Central memory CD8-positive, alpha-beta T cell (primary cell): ENCODE data around the gene SF3B3.

ENCODE experiments used
- ATAC-seq: fragments of 150-1000 bp; cut with Tn5 transposase; replicated peaks from 2 replicates; pipeline ENCODE4 v1.10.0; 2022; ENCODE audit warnings: mild to moderate bottlenecking, moderate FRiP score, moderate number of reproducible peaks; ENCODE audit not compliant: poor library complexity, severe bottlenecking; ENCODE audit errors: extremely low read depth
- DNase-seq, 2 donors: peaks; one replicate each; pipeline ENCODE4 v3.0.0; 2021; ENCODE audit warnings: low spot score in 2 of 2
- H3K27ac Mint-ChIP-seq: one replicate; pipeline ENCODE4 v1.8.0; 2022; ENCODE audit warnings: low read depth, mild to moderate bottlenecking, moderate library complexity, mixed read lengths
- H3K27me3 Mint-ChIP-seq: one replicate; pipeline ENCODE4 v1.8.0; 2022; ENCODE audit warnings: mixed read lengths
- H3K36me3 Mint-ChIP-seq: one replicate; pipeline ENCODE4 v1.8.0; 2022; ENCODE audit warnings: mild to moderate bottlenecking, moderate library complexity, mixed read lengths; ENCODE audit not compliant: insufficient read depth
- H3K4me1 Mint-ChIP-seq: one replicate; pipeline ENCODE4 v1.8.0; 2022; ENCODE audit warnings: mixed read lengths
- H3K4me3 Mint-ChIP-seq: one replicate; pipeline ENCODE4 v1.8.0; 2022; ENCODE audit warnings: mild to moderate bottlenecking, moderate library complexity, mixed read lengths
- H3K9me3 Mint-ChIP-seq: one replicate; pipeline ENCODE4 v1.8.0; 2022; ENCODE audit warnings: mixed read lengths

The SF3B3 gene

GRCh38 chr16:70553645-70554044 is 30.0 kb downstream of the SF3B3 start:
- H3K36me3 Mint-ChIP-seq: peaks cover 88% of the 10 kb centered on the region
- ATAC-seq (no peak), DNase-seq (no peak)
- no peak overlapping the region for H3K4me3 Mint-ChIP-seq
- H3K27me3 Mint-ChIP-seq: no peaks in the 10 kb centered on the region
- H3K27ac Mint-ChIP-seq: no peak overlapping the region
- peaks cover 11% of the 10 kb centered on the region for H3K4me1 Mint-ChIP-seq
- H3K9me3 Mint-ChIP-seq: no peaks in the 10 kb centered on the region

GRCh38 chr16:70556063-70556462 is 32.4 kb downstream of the SF3B3 start:
- no peak overlapping the region for H3K4me3 Mint-ChIP-seq
- H3K27me3 Mint-ChIP-seq: no peaks in the 10 kb centered on the region
- no peak overlapping the region for H3K27ac Mint-ChIP-seq
- no peaks in the 10 kb centered on the region for H3K9me3 Mint-ChIP-seq
- DNase-seq (no peak), ATAC-seq (no peak)
- no peaks in the 10 kb centered on the region for H3K4me1 Mint-ChIP-seq
- peaks cover 89% of the 10 kb centered on the region for H3K36me3 Mint-ChIP-seq

GRCh38 chr16:70561623-70562022 is 38.0 kb downstream of the SF3B3 start:
- ATAC-seq (no peak), DNase-seq (no peak)
- Mint-ChIP-seq H3K27ac (no peak overlapping the region), H3K36me3 (peaks cover 90% of the 10 kb centered on the region), H3K4me1 (no peaks in the 10 kb centered on the region), H3K27me3 (no peaks in the 10 kb centered on the region), H3K4me3 (no peak overlapping the region), H3K9me3 (no peaks in the 10 kb centered on the region)

- ATAC-seq (no peak), DNase-seq (no peak)
- Mint-ChIP-seq H3K9me3 (no peaks in the 10 kb centered on the region), H3K4me3 (no peak overlapping the region), H3K4me1 (no peaks in the 10 kb centered on the region), H3K36me3 (peaks cover 92% of the 10 kb centered on the region), H3K27ac (no peak overlapping the region), H3K27me3 (no peaks in the 10 kb centered on the region)
Observed at GRCh38 chr16:70563636-70564035, 40.0 kb downstream of the SF3B3 start.

- DNase-seq (no peak), ATAC-seq (no peak)
- Mint-ChIP-seq H3K27me3 (no peaks in the 10 kb centered on the region), H3K4me1 (no peaks in the 10 kb centered on the region), H3K9me3 (no peaks in the 10 kb centered on the region), H3K36me3 (peaks cover 93% of the 10 kb centered on the region), H3K27ac (no peak overlapping the region), H3K4me3 (no peak overlapping the region)
Observed at GRCh38 chr16:70565053-70565452, 41.4 kb downstream of the SF3B3 start.

- no peaks in the 10 kb centered on the region for H3K27me3 Mint-ChIP-seq
- H3K4me3 Mint-ChIP-seq: no peak overlapping the region
- H3K9me3 Mint-ChIP-seq: no peaks in the 10 kb centered on the region
- DNase-seq: no peak
- peaks cover 97% of the 10 kb centered on the region for H3K36me3 Mint-ChIP-seq
- peaks cover 5% of the 10 kb centered on the region for H3K4me1 Mint-ChIP-seq
- H3K27ac Mint-ChIP-seq: no peak overlapping the region
- ATAC-seq: no peak
Observed at GRCh38 chr16:70568601-70569237, 45.1 kb downstream of the SF3B3 start.

GRCh38 chr16:70569752-70570151 is 46.1 kb downstream of the SF3B3 start:
- H3K4me3 Mint-ChIP-seq: no peak overlapping the region
- H3K27me3 Mint-ChIP-seq: no peaks in the 10 kb centered on the region
- H3K4me1 Mint-ChIP-seq: peaks cover 5% of the 10 kb centered on the region
- H3K36me3 Mint-ChIP-seq: peaks cover 91% of the 10 kb centered on the region
- no peak overlapping the region for H3K27ac Mint-ChIP-seq
- no peak for DNase-seq
- no peak for ATAC-seq
- no peaks in the 10 kb centered on the region for H3K9me3 Mint-ChIP-seq

- peaks cover 78% of the 10 kb centered on the region for H3K36me3 Mint-ChIP-seq
- H3K4me1 Mint-ChIP-seq: peaks cover 5% of the 10 kb centered on the region
- H3K27ac Mint-ChIP-seq: no peak overlapping the region
- H3K4me3 Mint-ChIP-seq: no peak overlapping the region
- no peak for ATAC-seq
- no peaks in the 10 kb centered on the region for H3K9me3 Mint-ChIP-seq
- H3K27me3 Mint-ChIP-seq: no peaks in the 10 kb centered on the region
- DNase-seq: no peak
Observed at GRCh38 chr16:70570967-70571570, 47.5 kb downstream of the SF3B3 start.

- no peaks in the 10 kb centered on the region for H3K27me3 Mint-ChIP-seq
- no peak for ATAC-seq
- no peaks in the 10 kb centered on the region for H3K9me3 Mint-ChIP-seq
- DNase-seq: no peak
- H3K4me1 Mint-ChIP-seq: peaks cover 11% of the 10 kb centered on the region
- H3K27ac Mint-ChIP-seq: no peak overlapping the region
- no peak overlapping the region for H3K4me3 Mint-ChIP-seq
- H3K36me3 Mint-ChIP-seq: peaks cover 75% of the 10 kb centered on the region
Observed at GRCh38 chr16:70571623-70572022, 48.0 kb downstream of the SF3B3 start.

GRCh38 chr16:70572050-70572925 is 48.7 kb downstream of the SF3B3 start:
- peaks cover 16% of the 10 kb centered on the region for H3K4me1 Mint-ChIP-seq
- no peaks in the 10 kb centered on the region for H3K9me3 Mint-ChIP-seq
- H3K36me3 Mint-ChIP-seq: peaks cover 69% of the 10 kb centered on the region
- H3K4me3 Mint-ChIP-seq: no peak overlapping the region
- ATAC-seq (no peak), DNase-seq (no peak)
- H3K27ac Mint-ChIP-seq: no peak overlapping the region
- no peaks in the 10 kb centered on the region for H3K27me3 Mint-ChIP-seq

GRCh38 chr16:70572926-70573270 is 49.3 kb downstream of the SF3B3 start:
- Mint-ChIP-seq H3K36me3 (peaks cover 63% of the 10 kb centered on the region), H3K27ac (no peak overlapping the region), H3K4me1 (peaks cover 16% of the 10 kb centered on the region)

GRCh38 chr16:70573451-70574121 is 50.0 kb downstream of the SF3B3 start:
- Mint-ChIP-seq H3K4me3 (no peak overlapping the region), H3K27ac (no peak overlapping the region), H3K36me3 (peaks cover 56% of the 10 kb centered on the region), H3K27me3 (no peaks in the 10 kb centered on the region), H3K4me1 (peaks cover 16% of the 10 kb centered on the region), H3K9me3 (no peaks in the 10 kb centered on the region)
- ATAC-seq (no peak), DNase-seq (no peak)

More at GRCh38 chr16:70572926-70573270, 49.3 kb downstream of the SF3B3 start:
- DNase-seq: no peak
- Mint-ChIP-seq H3K4me3 (no peak overlapping the region), H3K9me3 (no peaks in the 10 kb centered on the region), H3K27me3 (no peaks in the 10 kb centered on the region)
- no peak for ATAC-seq
